GOT3 (cell line): ENCODE data around the gene CELF2.

ENCODE experiments used
- DNase-seq: peaks from one replicate; lab custom pipeline; 2025; ENCODE audit warnings: mixed read lengths; lab: John Stamatoyannopoulos, UW

The CELF2 gene

DNA sequence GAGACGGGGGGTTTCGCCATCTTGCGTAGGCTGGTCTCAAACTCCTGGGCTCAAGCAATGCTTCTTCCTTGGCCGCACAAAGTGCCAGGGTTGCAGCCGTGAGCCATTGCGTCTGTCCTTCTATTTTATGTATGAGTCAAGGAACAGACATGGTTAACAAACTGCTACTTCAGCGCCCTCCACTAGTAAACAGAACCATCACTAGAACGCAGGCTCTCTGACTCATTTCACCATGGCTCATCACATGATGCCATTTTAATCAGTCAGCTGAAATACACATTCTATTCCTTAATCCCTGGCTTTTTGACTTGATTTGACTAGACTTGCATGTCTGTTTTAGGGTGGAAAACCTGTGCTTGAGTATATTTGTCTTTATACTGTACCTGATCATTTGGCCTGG lies 41.3 kb downstream of the CELF2 start:
- DNase-seq: no peak

DNA sequence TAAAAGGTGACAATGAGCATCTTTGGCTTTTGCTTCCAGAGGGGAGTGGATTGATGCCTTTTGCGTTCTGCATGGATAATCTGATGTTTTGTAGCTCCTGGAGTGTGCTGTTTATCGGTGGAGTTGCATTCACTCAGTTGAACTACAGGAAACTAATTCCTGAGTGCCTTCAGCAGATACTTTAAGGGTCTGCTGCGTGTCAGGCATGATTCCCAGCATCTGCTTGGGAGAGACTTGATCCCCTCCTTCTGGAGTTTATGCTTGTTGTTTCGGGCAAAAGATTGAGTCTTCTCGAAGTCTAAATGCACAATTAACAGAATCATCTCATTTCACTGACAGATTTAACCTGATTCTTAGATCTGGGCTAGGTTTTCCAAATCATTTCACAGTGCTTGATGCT lies 46.2 kb downstream of the CELF2 start:
- DNase-seq: no peak

DNA sequence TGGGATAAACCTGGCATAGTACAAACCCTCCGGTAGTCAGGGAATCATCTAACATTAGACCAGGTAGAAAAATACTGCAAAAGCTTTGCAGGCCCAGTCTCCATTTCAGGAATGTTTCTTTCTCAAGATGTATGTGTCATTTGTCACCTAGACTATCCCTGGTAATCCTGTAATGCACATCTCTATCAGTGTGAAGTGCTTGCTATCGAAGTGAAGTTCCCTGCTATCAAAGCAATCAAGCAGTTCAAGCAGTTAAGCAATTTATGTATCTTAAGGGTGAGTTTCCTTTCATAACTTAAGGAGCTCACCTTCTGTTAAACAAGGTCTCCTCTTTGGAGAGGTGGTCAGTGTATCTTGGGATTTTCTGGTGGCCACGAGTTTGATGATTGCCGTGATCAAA lies 47.2 kb downstream of the CELF2 start:
- DNase-seq: no peak

DNA sequence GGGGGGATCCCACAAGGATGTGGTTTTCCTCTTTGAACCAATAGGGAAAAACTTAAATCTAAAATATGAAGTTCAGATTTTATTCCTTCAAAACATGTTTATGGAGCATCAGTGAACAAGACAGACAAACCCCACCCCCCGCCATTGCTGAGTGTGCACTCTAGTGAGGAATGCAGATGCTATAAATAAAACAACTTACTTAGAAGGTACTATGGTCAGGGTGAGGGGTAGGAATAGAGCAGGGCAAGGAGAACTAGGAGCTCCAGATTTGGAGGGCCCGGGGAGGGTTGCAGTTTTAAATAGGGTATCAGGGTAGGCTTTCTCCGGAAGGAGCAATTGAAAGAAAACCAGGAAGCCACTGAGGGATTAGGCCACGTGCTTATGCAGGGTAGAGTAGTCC lies 47.9 kb downstream of the CELF2 start:
- no peak for DNase-seq

DNA sequence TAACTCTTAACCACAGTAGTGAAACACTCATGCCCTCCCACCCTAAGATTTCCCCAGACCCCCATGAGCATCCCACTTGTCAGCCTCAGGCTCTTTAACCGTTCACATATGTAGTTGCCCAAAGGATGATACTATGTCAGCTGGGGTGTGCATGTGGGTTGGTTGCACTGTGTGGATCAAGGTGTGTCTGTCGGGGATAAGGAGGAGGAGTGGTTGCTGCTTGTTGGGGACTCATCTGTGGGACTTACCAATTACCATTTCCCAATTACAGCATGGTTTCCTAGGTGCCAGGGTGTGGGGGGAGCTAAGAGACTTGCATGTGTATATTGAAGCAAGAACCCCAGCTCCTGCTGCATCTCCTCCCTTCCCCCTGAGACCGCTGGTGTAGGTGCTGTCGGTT lies 48.8 kb downstream of the CELF2 start:
- no peak for DNase-seq

DNA sequence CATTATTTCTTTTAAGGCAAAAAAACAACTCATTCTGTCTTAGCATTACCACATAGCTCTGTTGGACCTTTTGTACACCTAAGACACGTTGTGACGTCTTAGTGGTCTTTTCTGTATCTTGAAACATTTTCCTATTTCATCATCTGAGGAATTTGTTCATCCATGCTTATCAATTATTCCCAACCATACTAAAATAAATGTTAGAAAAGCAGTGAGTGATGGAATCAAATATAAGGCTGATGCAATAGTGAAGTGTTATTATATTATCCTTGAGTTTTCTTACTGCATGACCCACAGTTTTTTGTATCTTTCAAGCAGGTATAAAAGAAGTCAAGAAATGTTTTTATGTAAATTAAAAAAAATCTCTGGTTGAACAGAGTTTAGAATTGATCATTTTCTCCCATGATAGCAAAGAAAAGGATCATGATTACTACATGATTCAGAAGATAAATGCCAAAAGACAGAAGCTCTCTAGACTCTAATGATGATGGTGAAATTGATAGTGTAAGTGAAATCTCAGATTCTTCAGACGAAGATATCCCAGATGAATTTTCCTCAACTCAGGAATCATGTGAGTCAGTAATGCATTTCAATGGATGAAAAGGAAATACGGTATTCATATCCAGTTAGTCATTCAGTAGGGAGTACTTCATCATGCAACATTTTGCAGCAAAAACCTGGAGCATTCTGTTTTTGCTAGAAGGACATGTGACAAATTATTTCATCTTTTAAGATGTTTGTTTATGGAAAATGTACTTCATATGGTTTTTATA lies 51.4 kb downstream of the CELF2 start:
- no peak for DNase-seq

DNA sequence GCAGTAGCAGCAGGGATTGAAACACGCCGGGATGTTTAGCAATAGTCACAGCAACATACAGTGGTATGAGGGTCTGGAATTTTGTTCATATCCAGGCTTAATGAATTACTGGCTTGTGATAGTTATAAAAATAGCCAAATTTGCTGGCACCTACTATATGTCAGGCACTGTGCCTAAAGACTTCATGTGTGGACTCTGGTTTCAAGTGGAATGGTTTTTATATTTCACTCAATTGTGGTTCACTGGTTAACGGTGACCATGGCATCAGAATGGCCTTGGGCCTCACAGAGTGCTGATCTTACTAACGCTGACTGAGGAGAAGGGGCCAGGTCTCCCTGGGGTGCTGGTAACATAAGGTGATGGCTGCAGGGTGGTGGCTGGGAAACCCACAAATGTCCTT lies 55.7 kb downstream of the CELF2 start:
- no peak for DNase-seq

DNA sequence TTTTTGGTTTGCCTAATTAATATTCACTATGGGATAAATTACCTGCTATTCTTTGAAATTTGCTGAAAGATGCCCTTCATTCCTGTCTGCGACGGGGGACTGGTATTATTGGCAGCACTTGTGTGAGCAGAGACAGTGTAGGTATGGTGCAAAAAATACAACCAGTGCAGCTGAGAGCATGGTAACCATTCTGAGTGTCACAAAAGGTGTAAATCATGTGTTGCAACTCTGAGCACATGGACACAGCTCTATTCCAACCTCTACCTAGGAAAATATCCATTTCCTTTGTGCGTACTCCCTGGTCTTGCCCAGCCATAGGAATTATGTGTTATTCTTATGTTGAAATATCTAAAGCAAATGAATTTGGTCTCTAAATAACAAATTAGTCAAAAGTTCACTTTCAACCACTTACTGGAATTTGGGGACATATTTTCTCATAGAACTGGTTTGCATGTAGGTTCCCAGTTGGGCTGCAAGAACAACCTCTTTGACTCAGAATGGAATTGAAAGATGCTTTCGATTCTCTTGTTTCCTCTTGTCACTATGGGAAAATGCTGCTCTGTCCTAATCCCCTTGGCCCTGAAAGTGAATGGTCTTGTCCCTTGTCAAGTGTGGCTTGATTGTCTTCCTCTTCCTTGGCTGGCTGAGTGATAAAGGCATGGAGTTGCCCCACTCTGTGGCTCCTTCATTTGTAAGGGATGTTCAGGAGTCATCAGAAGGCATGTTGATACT lies 57.0 kb downstream of the CELF2 start:
- DNase-seq: no peak

DNA sequence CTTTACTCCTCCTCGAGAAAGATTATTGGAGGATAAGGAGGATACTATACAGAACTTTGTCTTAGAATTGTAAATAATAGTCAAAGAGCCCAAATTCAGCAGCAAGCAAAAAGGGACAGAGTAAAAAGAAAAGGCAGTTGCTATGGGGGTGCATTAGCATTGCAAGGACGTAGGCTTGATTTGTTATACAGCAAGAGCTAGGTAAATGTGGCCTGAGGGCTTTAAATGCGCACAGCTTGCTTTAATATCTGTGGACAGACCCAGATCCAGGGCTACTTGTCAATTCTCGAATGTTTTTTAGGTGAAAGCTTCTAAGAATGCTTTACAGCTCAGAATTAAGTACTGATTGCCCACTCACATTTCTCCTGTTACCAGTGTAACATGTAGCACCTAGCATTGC lies 58.5 kb downstream of the CELF2 start:
- DNase-seq: no peak

DNA sequence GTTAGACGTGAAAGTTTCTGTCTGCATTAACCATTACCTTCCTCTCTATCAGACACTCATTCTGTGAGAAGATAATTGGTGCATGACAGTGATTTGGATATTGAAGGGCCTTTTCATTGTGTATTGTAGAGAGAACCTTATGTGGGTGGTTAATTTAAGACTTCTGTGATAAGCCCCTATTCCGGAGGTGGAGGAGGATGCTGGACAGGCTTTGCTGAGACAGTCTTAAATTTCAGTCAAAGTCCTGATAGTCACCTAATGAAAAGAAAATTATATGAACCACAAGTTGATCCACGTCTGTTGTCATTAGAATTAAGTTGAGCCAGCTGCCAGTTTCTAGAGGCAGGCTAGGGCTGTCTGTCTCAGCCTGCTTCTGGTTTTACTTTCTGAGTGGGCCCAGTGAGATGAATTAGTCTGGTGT lies 62.9 kb downstream of the CELF2 start:
- no peak for DNase-seq

DNA sequence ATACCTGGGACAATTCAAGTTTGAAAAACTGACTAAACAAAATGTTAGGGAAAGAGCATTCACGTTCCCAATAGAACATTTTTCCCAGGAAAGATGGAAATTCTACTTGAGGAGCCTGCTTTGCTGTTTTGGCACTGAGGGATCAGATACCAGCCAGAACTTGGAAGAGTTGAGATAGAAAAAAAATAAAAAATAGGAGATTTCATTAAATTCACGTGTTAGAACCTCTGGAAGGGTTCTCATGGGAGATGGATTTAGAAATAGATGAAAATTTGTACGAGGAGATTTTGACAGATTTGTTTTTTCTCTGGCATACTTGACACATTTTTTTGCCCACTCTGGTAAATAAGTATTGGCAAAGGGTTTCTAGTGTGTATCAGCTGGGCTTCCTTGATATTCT lies 63.7 kb downstream of the CELF2 start:
- DNase-seq: no peak

DNA sequence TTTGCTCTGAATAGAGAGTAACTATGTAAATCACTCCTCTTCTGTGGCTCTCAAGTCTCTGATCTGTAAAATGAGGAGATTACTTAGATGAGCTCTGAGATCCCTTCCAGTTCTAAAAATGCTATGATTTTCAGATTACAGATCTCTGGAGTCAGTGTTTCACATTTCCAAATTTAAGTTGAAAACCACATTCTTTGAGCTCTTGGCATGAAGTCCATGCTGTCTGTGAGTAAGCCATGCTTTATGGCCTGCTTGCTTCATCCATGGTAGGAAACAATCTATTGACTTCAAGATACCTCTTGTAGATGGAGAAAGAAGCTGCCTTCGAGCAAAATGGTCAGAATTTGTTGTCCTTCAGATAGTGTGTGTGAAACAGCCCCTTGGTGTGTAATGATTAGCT lies 64.9 kb downstream of the CELF2 start:
- DNase-seq: no peak

DNA sequence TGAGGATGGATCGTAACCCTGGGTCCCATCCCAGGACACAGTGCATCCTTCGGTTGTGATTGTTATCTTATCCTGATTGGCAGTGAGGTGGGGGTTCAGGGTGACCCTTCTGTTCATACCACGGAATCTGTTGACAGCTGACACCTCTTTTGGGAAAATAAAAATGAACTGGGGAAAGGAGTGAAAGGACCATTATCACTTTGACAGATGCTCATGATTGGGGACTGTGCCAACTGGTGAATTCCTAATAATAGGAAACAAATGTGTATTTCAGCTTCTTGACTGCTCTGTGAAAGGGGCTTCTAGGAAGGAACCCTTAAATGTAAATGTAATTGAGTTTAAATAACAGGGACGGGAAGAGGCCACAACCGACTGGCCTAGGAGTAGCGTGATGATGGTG lies 65.4 kb downstream of the CELF2 start:
- DNase-seq: no peak

DNA sequence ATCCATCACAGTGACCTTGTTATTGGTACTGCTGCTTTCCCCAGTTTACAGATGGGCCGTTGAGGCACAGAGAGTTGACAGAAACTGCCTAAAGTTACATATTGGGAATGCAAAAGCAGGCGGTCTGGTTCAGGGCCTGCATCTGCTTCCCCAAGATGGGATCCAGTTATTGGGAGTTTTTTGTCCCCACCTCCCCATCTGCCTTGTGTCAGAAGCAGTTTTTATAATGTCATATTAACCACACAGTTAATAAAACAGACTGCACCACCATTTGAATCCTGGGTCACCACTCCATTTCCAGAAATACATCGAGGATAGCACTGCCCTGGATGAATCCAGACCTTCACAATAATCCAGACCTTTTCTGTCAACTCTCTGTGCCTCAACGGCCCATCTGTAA lies 67.9 kb downstream of the CELF2 start:
- DNase-seq: no peak

DNA sequence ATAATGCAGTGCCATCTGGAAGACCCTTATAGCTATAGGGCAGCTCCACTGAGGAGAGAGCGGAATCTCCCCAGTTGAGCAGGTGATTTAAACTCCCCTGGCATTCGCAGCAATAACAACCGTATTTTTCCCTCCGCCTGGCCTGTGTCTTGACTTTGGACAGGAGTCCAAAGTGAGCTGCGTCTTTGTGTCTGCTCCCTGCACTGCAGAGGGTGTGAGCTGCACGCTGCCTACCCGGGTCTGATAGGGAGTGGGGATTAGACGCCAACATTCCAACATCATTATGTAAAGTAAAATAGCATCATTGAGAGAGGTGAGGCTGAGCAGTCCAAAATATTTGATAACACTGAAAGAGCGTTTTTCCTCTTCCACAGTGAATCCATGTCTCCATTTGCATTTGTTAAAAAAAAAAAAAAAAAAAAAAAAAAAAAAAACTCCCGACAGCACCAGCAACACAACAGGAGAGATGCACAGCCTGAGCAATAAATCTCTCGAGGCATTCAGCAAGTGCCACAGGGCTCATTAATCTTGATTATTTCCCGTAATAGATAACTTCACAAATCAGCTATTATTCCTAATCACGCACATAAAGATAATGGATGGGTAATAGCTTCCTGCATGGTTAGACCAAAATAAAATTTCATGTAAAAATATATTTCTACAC lies 68.6 kb downstream of the CELF2 start:
- no peak for DNase-seq

DNA sequence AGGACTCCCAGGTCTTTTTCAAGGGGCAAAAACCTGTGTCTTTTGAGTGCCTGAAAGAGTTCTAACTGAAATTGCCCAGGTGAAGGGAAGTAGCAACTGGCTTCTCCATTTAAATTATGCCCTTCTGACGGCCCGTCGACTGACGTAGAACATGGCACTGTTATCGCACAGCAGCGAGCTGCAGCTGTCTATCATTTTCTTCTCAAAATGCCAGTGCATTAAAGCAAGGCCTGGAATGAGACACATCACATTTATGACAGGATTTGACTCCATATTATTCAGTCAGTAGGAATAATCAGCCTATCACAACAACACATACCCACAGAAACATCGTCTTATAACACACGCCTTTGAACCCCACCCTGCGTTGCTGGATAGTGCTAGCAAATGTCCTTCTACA lies 69.7 kb downstream of the CELF2 start:
- DNase-seq: no peak

DNA sequence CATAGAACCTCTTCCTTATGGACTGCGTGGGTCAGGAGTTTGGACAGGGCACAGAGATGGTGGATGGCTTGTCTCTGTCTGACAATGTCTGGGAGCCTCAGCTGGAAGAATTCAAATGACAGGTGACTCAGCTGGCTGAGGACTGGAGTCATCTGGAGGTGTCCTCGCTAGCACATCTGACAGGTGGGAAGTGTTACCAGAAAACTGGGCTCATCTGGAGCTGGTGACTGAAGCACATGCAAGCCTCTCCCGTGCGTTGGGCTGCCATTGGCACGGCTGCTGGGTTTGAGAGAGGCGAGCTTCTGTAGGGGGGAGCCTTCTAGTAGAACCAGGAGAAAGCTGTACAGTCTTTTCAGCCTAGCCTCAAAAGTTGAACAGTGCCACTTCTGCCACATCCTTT lies 71.0 kb downstream of the CELF2 start:
- DNase-seq: no peak

DNA sequence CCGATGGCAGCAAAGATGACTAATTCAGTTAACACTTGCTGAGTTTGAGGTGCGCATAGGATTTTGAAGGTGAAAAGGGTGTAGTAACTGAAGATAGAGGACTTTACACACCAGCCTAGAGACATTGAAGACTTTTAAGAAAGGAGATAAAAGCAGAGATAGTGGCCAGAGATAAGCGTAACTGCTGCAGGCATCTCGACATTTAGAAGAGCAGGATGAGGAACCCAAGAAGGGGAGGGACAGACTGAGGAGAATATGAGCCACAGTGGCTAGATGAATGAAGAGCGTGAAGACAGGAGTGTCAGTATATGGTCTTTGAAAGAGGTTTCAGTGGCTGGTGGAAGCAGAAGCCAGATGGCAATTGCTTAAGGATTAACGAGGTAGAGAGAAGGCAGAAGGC lies 71.6 kb downstream of the CELF2 start:
- no peak for DNase-seq

DNA sequence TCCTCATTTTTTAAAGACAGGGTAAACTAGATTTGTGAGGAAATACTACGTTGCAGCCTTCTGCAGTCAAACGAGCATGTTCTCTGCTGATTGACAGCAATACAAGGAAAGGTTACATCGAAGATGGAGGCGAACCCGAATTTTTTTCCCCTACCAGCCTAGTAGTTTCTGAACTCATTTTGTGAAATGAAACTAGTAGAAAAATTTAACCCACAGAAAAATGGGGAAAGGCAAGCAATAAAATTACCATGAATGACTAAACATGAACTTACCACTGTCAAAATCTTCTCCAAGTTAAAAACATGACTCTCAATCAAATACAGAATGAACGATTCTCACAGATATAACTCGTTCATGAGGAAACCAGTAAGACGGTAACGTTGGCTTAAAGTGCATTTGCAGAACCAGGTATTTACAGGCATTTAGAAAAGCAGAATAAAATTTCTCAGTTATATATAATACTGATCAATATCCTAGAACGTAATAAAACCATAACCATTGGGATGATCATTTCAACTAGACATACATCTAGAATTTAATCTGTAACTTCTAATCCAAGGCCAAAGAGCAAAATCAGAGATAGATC lies 73.9 kb downstream of the CELF2 start:
- DNase-seq: no peak

DNA sequence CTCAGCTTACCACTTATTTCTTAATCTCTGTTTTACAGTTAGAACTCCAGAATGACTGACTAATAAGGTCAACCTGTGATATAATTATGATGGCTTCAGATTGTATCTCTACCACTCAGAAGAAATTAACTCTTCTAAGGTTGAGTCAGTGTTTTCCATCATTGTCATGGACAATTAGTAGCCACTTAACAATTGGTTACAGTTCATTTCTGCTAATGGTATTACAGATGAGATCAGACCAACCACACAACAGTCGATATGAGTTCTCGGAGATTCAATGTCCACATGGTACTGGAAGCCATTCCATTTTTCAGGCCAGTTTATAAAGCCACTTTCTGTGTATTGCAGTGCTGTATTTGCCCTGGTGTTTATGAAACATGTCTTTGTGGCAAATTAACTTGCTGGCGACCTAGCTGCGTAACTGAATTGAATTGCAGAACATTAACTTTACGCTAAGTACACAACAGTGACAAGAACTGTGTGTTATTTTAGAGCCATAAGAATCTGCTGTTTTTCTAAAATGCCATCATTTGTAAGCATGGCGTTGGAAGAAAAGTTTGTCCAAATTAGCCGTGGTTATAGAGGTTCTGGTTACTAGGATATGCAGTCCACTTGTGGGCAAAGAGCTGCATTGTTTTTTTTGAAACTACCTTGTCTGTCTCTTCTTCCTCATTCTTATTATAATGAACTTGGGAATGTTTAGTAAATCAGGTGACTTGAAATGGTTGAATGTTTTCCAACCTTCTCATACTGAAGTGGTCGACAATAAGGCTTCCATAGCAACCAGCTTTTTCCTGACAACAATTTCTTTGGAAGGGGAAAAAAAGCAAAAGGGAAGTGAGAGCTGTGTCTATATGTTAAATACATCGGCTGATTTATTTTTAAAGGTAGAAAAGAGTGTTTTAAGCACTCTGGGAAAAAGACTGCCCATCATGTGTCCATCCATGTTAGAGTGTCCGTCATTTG lies 76.4 kb downstream of the CELF2 start:
- DNase-seq: no peak

DNA sequence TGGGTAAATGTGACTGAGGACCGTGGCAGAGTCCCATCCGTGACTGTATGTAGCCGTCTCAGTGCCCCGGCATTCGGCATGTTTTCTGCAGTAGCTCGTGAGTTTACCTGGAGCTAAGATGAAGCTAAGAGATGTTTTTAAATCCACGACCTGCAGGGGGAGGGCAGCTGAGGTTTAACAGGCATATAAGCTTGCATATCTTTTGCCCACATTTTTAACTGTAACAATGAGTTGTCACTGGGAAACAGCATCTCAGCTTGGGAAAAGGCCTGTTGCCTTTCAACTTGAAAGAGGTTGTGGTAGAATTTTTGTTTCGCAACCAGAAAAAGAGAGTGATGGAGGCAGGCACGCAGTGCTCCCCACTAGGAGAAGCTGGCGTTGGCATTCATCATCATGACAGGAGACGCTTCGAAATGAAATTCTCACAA lies 77.7 kb downstream of the CELF2 start:
- DNase-seq: no peak

DNA sequence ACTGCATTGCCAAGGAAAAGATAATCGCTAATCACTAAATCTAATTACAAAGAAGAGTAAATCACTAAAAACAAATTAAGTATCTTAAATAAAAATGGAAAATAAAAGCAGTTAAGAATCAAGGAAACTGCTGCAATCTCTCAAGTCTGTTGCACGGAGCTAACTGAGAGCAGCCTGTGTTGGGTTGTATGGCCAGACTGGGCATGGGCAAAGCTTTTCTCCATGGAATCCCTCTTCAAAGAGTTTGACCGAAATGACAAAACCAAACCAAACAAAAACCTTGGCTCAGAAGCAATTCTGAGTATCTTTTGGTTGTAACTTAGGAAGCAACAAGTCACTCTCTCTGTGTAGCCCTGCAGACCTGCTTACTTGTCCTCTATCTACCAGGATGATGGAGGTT lies 78.8 kb downstream of the CELF2 start:
- DNase-seq: no peak
